Ascending aorta (tissue), 2 donors: ENCODE results near the gene SULT1C2. TPM values are rescaled to one million over a fixed set of nuclear protein-coding genes. Genes with fewer than 3 reads are reported as not detected.

Source experiments
- DNase-seq, 2 donors: peaks; one replicate each; pipeline ENCODE4 v3.0.0-alpha.2; 2019; ENCODE audit warnings: low spot score in 2 of 2
- H3K27ac ChIP-seq, 2 donors: fragments of 200-600 bp; sonication (generic); one replicate each; pipeline ENCODE4 v1.5.1; 2016 to 2017; ENCODE audit warnings: mild to moderate bottlenecking in 1 of 2
- H3K27me3 ChIP-seq: fragments of 200-600 bp; sonication (generic); one replicate; pipeline ENCODE4 v1.5.1; 2017
- H3K36me3 ChIP-seq, 2 donors: fragments of 200-600 bp; sonication (generic); one replicate each; pipeline ENCODE4 v1.5.1; 2016
- H3K4me1 ChIP-seq, 2 donors: fragments of 200-600 bp; sonication (generic); one replicate each; pipeline ENCODE4 v1.5.1; 2016 to 2017; ENCODE audit warnings: mild to moderate bottlenecking in 1 of 2
- H3K4me3 ChIP-seq, 2 donors: fragments of 200-600 bp; sonication (generic); one replicate each; pipeline ENCODE4 v1.5.1; 2016 to 2017; ENCODE audit warnings: mild to moderate bottlenecking in 1 of 2
- H3K9me3 ChIP-seq, 2 donors: fragments of 200-600 bp; sonication (generic); one replicate each; pipeline ENCODE4 v1.5.1; 2016
- intact Hi-C: fragments of 100-400 bp; cut with DNase I; formaldehyde crosslinking; loops from one replicate; pipeline ENCODE4 v1.15.1; 2023
- total RNA-seq: library from RNA; depleted of rRNA; stranded (reverse); fragments of >200 nt; gene quantifications from one replicate; pipeline ENCODE4 v1.1.0, GENCODE V29; 2016
- TF ChIP-seq, protein P1 (sequence below), 3 experiments: fragments of 200-600 bp in 2 of 3; fragments of 450-650 bp in 1 of 3; sonication (generic) in 2 of 3; IDR thresholded peaks; one replicate each; pipeline ENCODE4 v1.5.1; 2016 to 2019; ENCODE audit warnings: antibody characterized with exemption in 3 of 3, mild to moderate bottlenecking in 1 of 3, moderate library complexity in 1 of 3

Gene SULT1C2
- total RNA-seq, 1 donor from 2014 or later: not detected

DNA sequence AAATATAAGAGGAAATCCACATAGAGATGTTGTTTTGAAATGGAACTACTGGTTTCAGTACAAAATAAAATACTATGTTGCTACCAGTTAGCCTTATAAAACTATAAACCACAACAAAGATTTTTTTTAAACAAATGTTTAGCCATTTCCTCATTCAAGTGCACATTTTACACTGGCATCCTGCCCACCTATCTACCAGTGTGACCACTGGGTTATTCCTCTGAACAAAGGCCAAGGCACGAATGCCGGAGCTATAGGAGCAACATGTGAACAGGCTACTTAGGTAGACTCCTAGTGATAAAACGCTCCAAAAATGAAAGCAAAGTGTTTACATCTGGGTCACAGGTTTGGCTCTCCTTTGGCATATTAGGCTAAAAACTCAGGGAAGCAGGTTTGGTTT, 57.3 kb downstream of the SULT1C2 start:
- Histone ChIP-seq H3K4me1 (no peaks in the 10 kb centered on the region), H3K9me3 (no peaks in the 10 kb centered on the region), H3K4me3 (no peak overlapping the region), H3K36me3 (no peaks in the 10 kb centered on the region), H3K27ac (no peak overlapping the region), H3K27me3 (no peaks in the 10 kb centered on the region)
- DNase-seq: no peak
- TF ChIP-seq, protein P1, sequence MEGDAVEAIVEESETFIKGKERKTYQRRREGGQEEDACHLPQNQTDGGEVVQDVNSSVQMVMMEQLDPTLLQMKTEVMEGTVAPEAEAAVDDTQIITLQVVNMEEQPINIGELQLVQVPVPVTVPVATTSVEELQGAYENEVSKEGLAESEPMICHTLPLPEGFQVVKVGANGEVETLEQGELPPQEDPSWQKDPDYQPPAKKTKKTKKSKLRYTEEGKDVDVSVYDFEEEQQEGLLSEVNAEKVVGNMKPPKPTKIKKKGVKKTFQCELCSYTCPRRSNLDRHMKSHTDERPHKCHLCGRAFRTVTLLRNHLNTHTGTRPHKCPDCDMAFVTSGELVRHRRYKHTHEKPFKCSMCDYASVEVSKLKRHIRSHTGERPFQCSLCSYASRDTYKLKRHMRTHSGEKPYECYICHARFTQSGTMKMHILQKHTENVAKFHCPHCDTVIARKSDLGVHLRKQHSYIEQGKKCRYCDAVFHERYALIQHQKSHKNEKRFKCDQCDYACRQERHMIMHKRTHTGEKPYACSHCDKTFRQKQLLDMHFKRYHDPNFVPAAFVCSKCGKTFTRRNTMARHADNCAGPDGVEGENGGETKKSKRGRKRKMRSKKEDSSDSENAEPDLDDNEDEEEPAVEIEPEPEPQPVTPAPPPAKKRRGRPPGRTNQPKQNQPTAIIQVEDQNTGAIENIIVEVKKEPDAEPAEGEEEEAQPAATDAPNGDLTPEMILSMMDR (IDR thresholded peaks at IDR 0.05): no peak
- intact Hi-C loops: loop anchor here (5.0 kb wide), 1 partner anchor 236 kb away; no protein-coding TSS in a partner anchor

GRCh38 chr2:108346827-108347226, 58.1 kb downstream of the SULT1C2 start:
- H3K27me3 ChIP-seq: no peaks in the 10 kb centered on the region
- H3K27ac ChIP-seq: no peak overlapping the region
- TF ChIP-seq, protein P1 (IDR thresholded peaks at IDR 0.05): no peak
- no peak for DNase-seq
- H3K36me3 ChIP-seq: no peaks in the 10 kb centered on the region
- no peaks in the 10 kb centered on the region for H3K4me1 ChIP-seq
- H3K4me3 ChIP-seq: no peak overlapping the region
- H3K9me3 ChIP-seq: no peaks in the 10 kb centered on the region
- intact Hi-C loops: loop anchor here (5.0 kb wide), 1 partner anchor 235 kb away; no protein-coding TSS in a partner anchor

DNA sequence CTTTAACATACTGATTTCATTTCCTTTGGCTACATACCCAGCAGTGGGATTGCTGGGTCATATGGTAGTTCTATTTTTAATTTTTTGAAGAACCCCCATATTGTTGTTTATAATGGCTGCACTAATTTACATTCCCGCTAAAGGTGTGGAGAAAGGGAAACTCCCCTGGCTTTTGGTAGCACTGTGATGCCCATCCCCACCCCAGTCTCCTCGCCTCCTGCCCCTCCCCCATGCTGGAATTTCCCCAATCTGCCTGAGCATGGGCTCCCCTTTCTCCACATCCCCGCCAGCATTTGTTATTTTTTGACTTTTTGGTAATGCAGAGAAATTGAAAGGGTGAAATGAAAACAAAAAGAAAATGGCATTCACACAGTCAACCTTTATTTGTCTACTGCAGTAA, 59.1 kb downstream of the SULT1C2 start:
- no peaks in the 10 kb centered on the region for H3K4me1 ChIP-seq
- TF ChIP-seq, protein P1 (IDR thresholded peaks at IDR 0.05): no peak
- no peak for DNase-seq
- intact Hi-C loops: loop anchor here (5.0 kb wide), 1 partner anchor 235 kb away; no protein-coding TSS in a partner anchor
- H3K4me3 ChIP-seq: no peak overlapping the region
- no peaks in the 10 kb centered on the region for H3K27me3 ChIP-seq
- no peaks in the 10 kb centered on the region for H3K36me3 ChIP-seq
- H3K27ac ChIP-seq: no peak overlapping the region
- H3K9me3 ChIP-seq: no peaks in the 10 kb centered on the region

- DNase-seq: no peak
Measured at GRCh38 chr2:108348816-108349570, 60.3 kb downstream of the SULT1C2 start.

GRCh38 chr2:108349571-108349928, 60.9 kb downstream of the SULT1C2 start:
- no peak overlapping the region for H3K27ac ChIP-seq
- H3K9me3 ChIP-seq: no peaks in the 10 kb centered on the region
- DNase-seq: no peak
- H3K4me3 ChIP-seq: no peak overlapping the region
- H3K27me3 ChIP-seq: no peaks in the 10 kb centered on the region
- H3K36me3 ChIP-seq: no peaks in the 10 kb centered on the region
- intact Hi-C loops: loop anchor here (5.0 kb wide), 1 partner anchor 233 kb away; no protein-coding TSS in a partner anchor
- no peaks in the 10 kb centered on the region for H3K4me1 ChIP-seq
- TF ChIP-seq, protein P1 (IDR thresholded peaks at IDR 0.05): no peak

More at GRCh38 chr2:108348816-108349570, 60.3 kb downstream of the SULT1C2 start:
- TF ChIP-seq, protein P1 (IDR thresholded peaks at IDR 0.05): no peak
- Histone ChIP-seq H3K4me3 (no peak overlapping the region), H3K27ac (no peak overlapping the region), H3K4me1 (no peaks in the 10 kb centered on the region), H3K27me3 (no peaks in the 10 kb centered on the region), H3K36me3 (no peaks in the 10 kb centered on the region), H3K9me3 (no peaks in the 10 kb centered on the region)
- intact Hi-C loops: loop anchor here (5.0 kb wide), 1 partner anchor 233 kb away; no protein-coding TSS in a partner anchor
